IPS DF 4.7 (cell line): Measurements from ENCODE around the gene CHI3L1.
A peak's percentile ranks its signal among the peaks of the same experiment; 100 is the strongest.

Experiments
- DNase-seq: peaks from one replicate; pipeline ENCODE4 v3.0.0-alpha.2; 2013; ENCODE audit warnings: low spot score; ENCODE audit errors: extremely low read depth

CHI3L1 gene

DNA sequence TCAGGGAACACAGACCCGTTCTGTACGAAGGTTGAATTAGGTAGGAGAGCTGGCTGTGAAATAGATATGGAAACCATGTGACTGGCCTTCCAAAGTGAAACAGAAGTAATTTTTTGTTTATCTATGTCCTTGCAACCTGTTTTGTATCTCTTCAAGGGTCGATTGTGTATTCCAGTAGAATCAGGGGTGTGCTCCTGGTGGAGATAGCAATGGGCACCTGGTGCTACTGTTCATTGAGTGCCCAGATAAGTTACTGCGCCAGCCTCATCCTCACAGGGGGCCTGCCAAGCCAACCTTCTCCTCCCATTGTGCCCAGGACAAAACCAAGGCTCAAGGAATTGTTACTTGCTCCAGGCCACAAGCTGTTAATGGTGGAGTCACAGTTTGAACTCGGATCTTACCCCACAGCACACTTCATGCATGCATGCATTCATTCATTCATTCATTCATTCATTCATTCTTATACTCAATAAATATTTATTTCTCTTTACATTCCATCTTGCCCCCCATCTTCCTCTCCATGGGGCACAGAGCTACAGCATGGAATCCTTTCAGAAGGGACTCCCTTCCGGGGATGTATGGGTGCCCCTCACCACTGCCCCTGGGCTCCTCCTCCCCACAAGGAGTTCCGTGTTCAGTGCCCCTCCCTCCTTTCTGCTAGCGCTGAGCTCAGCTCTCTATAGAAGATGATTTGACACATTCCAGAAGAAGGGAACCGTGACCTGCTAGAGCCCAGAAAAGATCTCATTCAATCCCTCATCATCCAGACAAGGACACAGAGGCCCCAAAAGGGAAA, 34.9 kb downstream of the CHI3L1 start:
- no peak for DNase-seq

- DNase-seq: no peak
These were observed 35.8 kb downstream of the CHI3L1 start for GRCh38 chr1:203150511-203151297.

DNA sequence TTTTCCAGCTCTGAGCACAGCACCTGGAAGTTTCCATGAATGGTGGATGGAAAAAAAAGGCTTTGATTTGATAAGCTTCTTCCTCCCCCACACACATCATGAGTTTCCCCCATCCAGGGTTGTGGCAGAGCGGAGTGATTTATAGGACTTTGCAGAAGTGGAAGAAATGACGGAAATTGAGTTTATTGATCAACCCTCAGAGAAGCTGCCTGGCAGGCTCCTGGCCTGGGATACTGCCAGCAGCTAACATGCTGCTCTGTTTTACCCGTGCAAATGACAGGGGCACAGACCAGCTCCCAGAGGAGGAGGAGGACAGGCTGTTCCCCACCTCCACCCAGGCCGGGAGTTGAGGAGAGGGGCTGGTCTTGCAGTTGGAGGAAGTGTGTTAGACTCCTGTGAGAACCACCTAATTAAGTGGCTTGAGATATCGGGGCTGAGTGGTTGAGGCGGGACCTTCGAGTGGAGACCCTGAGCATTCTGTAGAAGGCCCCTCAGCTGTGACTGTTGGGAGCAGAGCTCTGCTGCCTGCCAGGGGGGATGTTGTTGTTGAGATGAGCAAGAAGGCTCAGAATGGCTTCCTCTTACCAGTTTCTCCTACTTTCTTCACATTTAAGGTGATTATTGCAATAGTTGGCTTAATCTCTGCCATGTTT, 37.2 kb downstream of the CHI3L1 start:
- no peak for DNase-seq

- no peak for DNase-seq
These were observed 37.9 kb downstream of the CHI3L1 start for GRCh38 chr1:203148579-203148978.

GRCh38 chr1:203148127-203148526, 38.4 kb downstream of the CHI3L1 start:
- DNase-seq: peak; percentile 36

GRCh38 chr1:203147376-203147775, 39.1 kb downstream of the CHI3L1 start:
- DNase-seq: no peak

- DNase-seq: no peak
These were observed 40.0 kb downstream of the CHI3L1 start for GRCh38 chr1:203146537-203146936.

DNA sequence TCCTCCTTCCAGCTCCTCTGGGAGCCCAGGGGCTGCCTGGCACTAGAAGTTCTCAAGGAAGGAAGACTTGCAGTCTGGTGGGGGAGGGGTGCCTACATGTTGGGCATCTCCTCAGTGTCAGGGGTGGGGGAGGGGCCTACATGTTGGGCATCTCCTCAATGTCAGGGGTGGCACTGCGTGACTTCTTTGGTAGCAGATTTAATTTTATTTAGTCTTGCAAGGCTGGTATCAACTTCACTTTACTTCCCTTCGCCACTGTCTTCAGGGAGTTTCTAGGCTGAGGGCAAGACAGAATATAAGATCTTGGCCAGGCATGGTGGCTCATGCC, 40.5 kb downstream of the CHI3L1 start:
- DNase-seq: no peak

DNA sequence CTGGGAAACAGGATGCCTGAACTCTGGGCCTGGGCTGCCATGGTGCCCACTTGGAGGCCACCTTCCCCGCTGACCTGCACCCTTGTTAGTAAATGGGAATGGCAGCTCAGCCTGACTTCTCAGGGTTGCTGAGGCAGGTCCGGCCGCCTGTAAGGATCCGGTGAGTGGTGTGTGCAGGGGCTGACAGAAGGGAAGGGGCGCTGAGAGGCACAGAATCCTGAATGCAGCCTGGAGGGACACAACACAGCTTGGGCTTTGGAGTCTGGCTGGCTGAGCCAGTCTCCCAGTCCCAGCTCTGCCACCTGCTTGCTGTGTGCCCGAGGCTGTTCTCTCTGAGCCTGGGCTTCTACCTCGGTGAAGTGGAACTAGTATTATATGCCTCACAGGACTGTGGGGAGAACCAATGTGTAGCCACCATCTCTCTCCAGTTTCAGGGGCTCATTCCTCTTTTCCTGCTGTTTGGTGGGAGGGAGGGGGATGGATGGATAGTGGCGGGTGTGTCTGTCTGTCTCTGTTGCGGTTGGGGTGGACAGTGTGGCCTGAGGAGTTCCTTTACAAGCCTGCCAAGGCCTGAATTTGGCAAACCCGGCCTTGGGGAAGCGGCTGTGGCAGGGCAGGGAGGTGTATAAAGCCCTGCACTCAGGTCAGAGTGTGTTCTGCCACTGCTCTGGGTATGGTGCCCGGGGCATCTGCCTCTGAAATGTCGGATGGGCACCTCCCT, 41.0 kb downstream of the CHI3L1 start:
- DNase-seq: no peak

GRCh38 chr1:203144661-203145060, 41.8 kb downstream of the CHI3L1 start:
- DNase-seq: no peak

GRCh38 chr1:203143641-203144040, 42.9 kb downstream of the CHI3L1 start:
- no peak for DNase-seq

- DNase-seq: no peak
These were observed 43.7 kb downstream of the CHI3L1 start for GRCh38 chr1:203142684-203143408.

DNA sequence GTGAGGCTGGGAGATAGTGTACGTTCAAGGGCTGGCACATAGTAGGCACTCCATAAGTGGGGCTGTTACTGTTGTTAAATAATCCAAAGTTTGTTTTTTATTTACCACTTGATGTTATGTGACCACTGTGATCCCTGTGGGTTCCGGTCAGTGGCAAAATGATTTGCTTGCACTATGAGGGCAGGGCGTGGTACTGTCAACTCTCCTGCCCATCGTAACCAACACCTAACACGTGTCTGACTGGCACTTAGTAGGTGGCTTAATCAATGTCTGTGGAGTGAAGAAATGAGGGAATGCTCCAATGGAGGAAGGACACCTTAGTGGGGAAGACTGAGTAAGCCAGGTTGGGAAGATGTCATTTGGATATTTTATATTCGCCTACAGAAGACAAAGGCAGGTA, 44.4 kb downstream of the CHI3L1 start:
- DNase-seq: no peak

GRCh38 chr1:203140743-203141520, 45.6 kb downstream of the CHI3L1 start:
- DNase-seq: no peak

DNA sequence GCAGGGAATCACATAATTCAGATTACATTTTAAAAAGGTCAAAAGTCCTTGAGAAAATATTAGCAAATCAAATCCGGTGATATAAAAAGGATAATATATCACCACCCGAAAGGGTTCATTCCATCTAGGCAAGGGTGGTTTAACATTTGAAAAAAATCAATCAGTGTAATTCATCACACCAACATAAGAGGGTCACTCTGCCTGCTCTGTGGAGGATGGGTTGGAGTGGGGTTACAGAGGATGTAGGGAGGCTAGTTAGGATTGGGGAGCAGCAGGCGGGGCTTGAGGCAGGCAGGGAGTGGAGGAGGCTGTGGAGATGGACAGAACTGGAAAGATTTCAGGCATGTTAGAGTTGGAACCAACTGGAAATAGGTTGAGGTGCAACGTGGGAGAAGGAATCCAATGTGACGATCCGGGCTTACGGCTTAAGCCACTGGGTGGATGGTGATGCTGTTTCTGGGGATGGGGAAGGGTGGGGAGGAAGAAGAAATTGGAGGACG, 46.5 kb downstream of the CHI3L1 start:
- DNase-seq: no peak

DNA sequence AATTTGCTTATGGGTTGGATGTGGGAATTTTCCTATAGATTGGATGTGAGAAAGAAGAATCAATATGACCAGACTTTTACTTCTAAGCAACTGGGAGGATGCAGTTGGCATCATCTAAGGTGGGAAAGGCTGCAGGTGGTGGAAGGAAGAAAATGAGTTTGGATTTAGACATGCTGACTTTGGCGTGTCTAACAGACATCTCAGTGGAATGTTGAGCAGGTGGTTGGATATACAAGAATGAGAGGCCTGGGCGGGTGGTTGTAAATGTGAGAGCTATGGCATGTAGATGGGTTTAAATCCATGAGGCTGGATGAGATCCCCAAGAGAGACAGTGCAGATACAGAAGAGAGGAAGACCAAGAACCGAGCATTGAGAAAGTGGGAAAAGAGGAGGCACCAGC, 48.4 kb downstream of the CHI3L1 start:
- DNase-seq: no peak

DNA sequence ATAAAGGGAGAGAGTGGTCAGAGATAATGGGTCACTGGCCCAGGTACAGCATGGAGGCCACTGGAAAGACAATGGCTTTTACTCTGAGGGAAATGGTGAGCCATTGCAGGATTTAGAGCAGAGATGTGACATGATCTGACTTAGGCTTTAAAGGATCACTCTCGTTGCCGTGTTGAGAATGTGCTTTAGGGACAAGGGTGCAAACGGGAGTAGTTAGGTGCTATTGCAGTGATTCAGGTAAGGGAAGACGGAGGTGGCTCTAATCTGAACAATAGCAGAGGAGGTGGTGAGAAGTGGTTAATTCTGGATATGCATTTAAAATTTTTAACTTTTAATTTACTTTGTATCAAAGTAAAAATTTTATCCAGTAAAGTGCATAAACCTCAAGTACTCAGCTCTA, 49.2 kb downstream of the CHI3L1 start:
- DNase-seq: no peak

DNA sequence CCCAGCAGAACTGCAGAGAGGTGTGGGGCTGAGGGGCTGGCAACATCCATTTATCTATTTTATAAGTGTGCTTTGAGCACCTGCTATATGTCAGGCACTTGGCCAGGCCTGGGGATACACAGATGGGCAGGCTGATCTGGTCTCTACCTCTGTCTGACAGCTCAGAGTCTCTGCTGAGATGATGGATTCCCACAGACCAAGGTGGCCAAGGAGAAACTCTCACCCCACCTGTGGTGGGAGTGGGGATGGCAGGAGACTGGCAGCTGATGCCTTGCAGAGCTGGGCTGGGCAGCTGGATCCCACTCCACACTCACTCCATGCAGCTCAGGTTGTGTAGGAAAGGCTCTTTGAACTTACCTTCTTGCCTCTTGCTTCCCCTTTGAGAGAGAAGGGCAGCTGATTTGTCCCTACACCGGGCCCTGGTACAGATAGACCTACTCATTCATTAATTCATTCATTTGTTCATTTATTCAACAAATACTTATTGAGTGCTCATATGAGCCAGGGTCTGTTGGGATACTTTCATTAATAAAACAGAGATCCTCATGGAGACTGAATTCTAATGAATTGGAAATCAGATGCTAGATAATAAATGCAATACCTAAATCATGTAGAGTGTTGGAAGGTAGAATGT, 50.0 kb downstream of the CHI3L1 start:
- no peak for DNase-seq

DNA sequence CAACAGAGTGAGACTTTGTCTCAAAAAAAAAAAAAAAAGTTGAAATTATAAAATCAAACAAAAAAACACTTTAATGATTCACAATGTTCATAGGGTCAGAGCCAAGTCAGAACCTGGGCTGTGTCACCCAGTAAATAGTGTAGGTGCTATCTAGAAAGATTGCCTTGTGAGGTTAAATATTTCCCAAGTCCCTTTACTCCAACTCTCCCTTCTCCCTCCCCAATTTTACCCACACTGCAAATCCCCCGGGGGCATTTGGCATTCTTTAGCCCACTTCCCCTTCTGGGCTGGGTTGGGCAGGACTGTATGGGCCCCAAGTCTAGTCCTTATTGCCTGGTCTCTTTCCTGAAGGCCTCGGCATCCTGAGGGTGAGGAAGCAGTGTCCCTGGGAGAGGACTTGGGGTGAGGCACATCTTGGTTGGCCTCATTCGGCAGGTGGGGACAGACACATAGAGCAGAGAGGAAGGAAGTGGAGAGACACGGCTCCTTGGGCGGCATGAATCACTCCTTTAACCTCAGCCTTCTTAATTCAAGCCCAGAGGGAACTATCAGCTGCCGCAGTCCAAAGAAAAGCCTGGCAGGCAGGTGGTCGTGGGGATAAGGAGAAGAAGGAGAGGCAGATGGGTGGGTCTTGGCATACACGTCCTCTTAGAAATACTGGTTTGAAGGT, 50.7 kb downstream of the CHI3L1 start:
- no peak for DNase-seq
